ENCODE measurements around the gene ECHS1. TPM values are rescaled to one million over a fixed set of nuclear protein-coding genes. Genes with fewer than 3 reads are reported as not detected.

Gene ECHS1
- total and polyA plus RNA-seq, 2 donors (not counting 3 experiments of a cell fraction or from before 2014, with no cell fraction given), result 46.2 to 108 TPM

DNA sequence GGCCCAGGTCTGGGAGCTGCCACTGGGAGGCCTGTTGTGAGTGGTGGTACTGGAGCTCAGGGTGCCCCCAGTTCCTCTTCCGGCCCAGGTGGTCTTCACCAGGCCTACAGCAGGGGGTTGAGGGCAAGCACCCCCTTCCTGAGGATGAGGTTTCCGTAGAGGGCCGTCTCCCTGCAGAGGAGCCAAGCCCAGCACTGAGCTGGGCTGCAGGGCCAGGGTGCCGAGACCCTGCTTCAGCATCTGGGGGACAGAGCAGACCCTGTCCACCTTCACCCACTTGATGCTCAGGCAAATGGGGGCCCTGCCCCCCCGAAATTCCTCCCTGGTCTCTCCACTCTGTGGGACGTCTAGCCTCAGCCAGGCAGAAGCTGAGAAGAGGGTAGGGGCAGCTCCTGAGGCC is 17.9 kb downstream of the ECHS1 start:
- dilution Hi-C loops (cut with MboI; ENCODE audit: extremely low pct_ligation_motif_present, low sequenced_read_pairs) (no loop called here), intact Hi-C loops (cut with micrococcal nuclease) (no loop called here)
- no peaks in the 10 kb centered on the region for H3K27me3 ChIP-seq (ENCODE audit: control insufficient read depth in 2 of 2, insufficient read depth in 2 of 2, low read length in 2 of 2)
- no TSS peak for BruUV-seq (replicated peaks)
- no peak for TF ChIP-seq GATA2 (IDR thresholded peaks at IDR 0.05; ENCODE audit: insufficient read depth, insufficient read length, low read depth, low read length)
- TF ChIP-seq POLR2AphosphoS5 (IDR thresholded peaks at IDR 0.05; ENCODE audit: insufficient read depth, low read depth, low read length), result no peak
- TF ChIP-seq MYC (IDR thresholded peaks at IDR 0.05; ENCODE audit: low read depth, low read length), result no peak
- TF ChIP-seq, protein P1, sequence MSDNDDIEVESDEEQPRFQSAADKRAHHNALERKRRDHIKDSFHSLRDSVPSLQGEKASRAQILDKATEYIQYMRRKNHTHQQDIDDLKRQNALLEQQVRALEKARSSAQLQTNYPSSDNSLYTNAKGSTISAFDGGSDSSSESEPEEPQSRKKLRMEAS (IDR thresholded peaks at IDR 0.05; ENCODE audit: insufficient read depth, insufficient read length), result no peak
- no peak for TF ChIP-seq EZH2 (IDR thresholded peaks at IDR 0.05; ENCODE audit: borderline replicate concordance, low read depth, low read length, severe bottlenecking)
- no peak for TF ChIP-seq FOS (IDR thresholded peaks at IDR 0.05; ENCODE audit: borderline replicate concordance, insufficient read depth, low read length)
- no peak for TF ChIP-seq POLR2A (IDR thresholded peaks at IDR 0.05; ENCODE audit: low read depth, low read length)
- TF ChIP-seq, protein P2, sequence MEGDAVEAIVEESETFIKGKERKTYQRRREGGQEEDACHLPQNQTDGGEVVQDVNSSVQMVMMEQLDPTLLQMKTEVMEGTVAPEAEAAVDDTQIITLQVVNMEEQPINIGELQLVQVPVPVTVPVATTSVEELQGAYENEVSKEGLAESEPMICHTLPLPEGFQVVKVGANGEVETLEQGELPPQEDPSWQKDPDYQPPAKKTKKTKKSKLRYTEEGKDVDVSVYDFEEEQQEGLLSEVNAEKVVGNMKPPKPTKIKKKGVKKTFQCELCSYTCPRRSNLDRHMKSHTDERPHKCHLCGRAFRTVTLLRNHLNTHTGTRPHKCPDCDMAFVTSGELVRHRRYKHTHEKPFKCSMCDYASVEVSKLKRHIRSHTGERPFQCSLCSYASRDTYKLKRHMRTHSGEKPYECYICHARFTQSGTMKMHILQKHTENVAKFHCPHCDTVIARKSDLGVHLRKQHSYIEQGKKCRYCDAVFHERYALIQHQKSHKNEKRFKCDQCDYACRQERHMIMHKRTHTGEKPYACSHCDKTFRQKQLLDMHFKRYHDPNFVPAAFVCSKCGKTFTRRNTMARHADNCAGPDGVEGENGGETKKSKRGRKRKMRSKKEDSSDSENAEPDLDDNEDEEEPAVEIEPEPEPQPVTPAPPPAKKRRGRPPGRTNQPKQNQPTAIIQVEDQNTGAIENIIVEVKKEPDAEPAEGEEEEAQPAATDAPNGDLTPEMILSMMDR (IDR thresholded peaks at IDR 0.05; ENCODE audit: extremely low read depth in 1 of 2, insufficient read depth in 1 of 2, low read depth in 1 of 2, low read length in 2 of 2), result no peak
- no peak for TF ChIP-seq JUN (IDR thresholded peaks at IDR 0.05; ENCODE audit: borderline replicate concordance, insufficient read depth, insufficient read length, low read depth)
- H3K4me3 ChIP-seq (replicated peaks in 1 of 3; ENCODE audit: insufficient read depth in 1 of 3, low read depth in 1 of 3, low read length in 3 of 3), result no peak overlapping the region
- DNase-seq (ENCODE audit: low read depth, low spot score) (no peak), FAIRE-seq (no peak)
- no peaks in the 10 kb centered on the region for H3K9me3 ChIP-seq (replicated peaks; ENCODE audit: control insufficient read depth, insufficient read depth, low read length)
- H3K27ac ChIP-seq (ENCODE audit: insufficient read depth, low read depth, low read length), result no peak overlapping the region
- ChIA-PET CTCF (interaction anchor here (0.9 to 3.6 kb wide), 2 partner anchors 14 to 25 kb away, joined by 3 to 20 read pairs; no protein-coding TSS in a partner anchor), POLR2A (no interaction called here)
- no peaks in the 10 kb centered on the region for H3K9me1 ChIP-seq (replicated peaks; ENCODE audit: control insufficient read depth, extremely low read depth, insufficient read depth, low read length)
- H3K4me1 ChIP-seq (ENCODE audit: control insufficient read depth, extremely low read depth, insufficient read depth, low read length), result peaks cover 3% of the 10 kb centered on the region
- H2AFZ ChIP-seq (ENCODE audit: low read depth, low read length), result no peak overlapping the region
- H4K20me1 ChIP-seq (replicated peaks; ENCODE audit: control insufficient read depth, extremely low read depth, insufficient read depth, low read length), result no peaks in the 10 kb centered on the region
- H3K79me2 ChIP-seq (ENCODE audit: control insufficient read depth, insufficient read depth, low read length), result no peaks in the 10 kb centered on the region
- no peak overlapping the region for H3K9ac ChIP-seq (replicated peaks; ENCODE audit: extremely low read depth, insufficient read depth, low read length)
- H3K4me2 ChIP-seq (ENCODE audit: insufficient read depth, low read length), result no peak overlapping the region
- H3K36me3 ChIP-seq (ENCODE audit: control insufficient read depth in 2 of 2, extremely low read depth in 1 of 2, insufficient read depth in 2 of 2, low read length in 2 of 2), result no peaks in the 10 kb centered on the region

Data from endothelial cell of umbilical vein (primary cell).